Cardiac septum (tissue), 1 donor: ENCODE data around the gene XNDC1N. TPM values are rescaled to one million over a fixed set of nuclear protein-coding genes. Genes with fewer than 3 reads are reported as not detected.
"Not testable (repeated sequence)": the region's sequence is repeated elsewhere in the genome, so short reads cannot be mapped to it uniquely, and the experiment has no call there.

Experiments used
- DNase-seq: peaks from one replicate; pipeline ENCODE4 v3.0.0-alpha.2; 2020; ENCODE audit warnings: low spot score
- intact Hi-C: fragments of 100-400 bp; cut with DNase I; formaldehyde crosslinking; loops from one replicate; pipeline ENCODE4 v1.14.0; 2022
- total RNA-seq: library from RNA; stranded (reverse); fragmentation: NEBNext Ultra II Directional; extraction: Animal tissue kit (Norgen Biotek cat#: 25700); gene quantifications from one replicate; pipeline ENCODE4 v1.2.1, GENCODE V29; 2021
- donor health status: DM: no; HTN: no; CAD: no.

Gene XNDC1N
- total RNA-seq, 1 donor from 2014 or later = 2.9 TPM

DNA sequence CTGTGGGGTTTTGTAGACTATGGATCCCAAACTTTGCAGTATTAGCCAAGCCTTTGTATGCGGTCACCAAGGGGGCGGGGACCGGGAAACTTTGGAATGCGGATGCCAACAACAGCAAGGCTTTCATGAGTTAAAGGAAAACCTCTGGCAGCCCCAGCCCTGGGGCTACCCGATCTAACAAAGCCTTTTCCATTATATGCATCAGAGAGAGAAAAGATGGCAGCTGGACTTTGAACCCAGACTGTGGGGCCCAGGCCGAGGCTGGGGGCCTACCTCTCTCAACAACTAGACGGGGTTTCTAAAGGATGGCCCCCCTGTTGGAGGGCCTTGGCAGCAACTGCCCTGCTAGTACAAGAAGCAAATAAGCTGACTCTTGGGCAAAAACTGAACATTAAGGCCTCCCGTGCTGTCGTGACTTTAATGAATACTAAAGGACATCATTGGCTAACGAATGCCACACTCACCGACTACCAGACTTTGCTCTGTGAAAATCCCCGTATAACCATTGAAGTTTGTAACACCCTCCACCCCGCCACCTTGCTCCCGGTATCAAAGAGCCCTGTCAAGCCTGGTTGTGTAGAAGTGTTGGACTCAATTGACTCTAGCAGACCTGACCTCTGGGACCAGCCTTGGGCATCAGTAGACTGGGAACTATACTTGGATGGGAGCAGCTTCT lies 39.9 kb downstream of the XNDC1N start:
- DNase-seq, intact Hi-C loops: not testable (repeated sequence)

- DNase-seq, intact Hi-C loops: not testable (repeated sequence)
Observed at GRCh38 chr11:71885806-71886205, 42.6 kb downstream of the XNDC1N start.

Other genes starting within 250 kb of the XNDC1N start
- gene DEFB108B, start 95.4 kb downstream of the XNDC1N start, total RNA-seq = not detected
- not detected for gene DEFB131B, start 50.1 kb downstream of the XNDC1N start, total RNA-seq
- gene RNF121, start 452 bp upstream of the XNDC1N start, total RNA-seq = 18.4 TPM
- gene IL18BP, start 70.3 kb upstream of the XNDC1N start, total RNA-seq = 6.2 TPM
- 86.0 TPM for gene NUMA1, start 151.9 kb upstream of the XNDC1N start, total RNA-seq
- gene LRRC51, start 152.3 kb upstream of the XNDC1N start, total RNA-seq = 4.2 TPM
- 79.3 TPM for gene LAMTOR1, start 174.7 kb upstream of the XNDC1N start, total RNA-seq
- not detected for gene TOMT, start 177.3 kb upstream of the XNDC1N start, total RNA-seq
- 46.4 TPM for gene ANAPC15, start 184.1 kb upstream of the XNDC1N start, total RNA-seq
- gene FOLR3, start 207.1 kb upstream of the XNDC1N start, total RNA-seq = not detected